IPS-11a (cell line): ENCODE results near the gene KDM3A.

ENCODE experiments used
- H3K4me3 ChIP-seq: one replicate; pipeline ENCODE4 v1.5.1; 2013; ENCODE audit warnings: low read depth, low read length, control low read depth

The KDM3A gene

DNA sequence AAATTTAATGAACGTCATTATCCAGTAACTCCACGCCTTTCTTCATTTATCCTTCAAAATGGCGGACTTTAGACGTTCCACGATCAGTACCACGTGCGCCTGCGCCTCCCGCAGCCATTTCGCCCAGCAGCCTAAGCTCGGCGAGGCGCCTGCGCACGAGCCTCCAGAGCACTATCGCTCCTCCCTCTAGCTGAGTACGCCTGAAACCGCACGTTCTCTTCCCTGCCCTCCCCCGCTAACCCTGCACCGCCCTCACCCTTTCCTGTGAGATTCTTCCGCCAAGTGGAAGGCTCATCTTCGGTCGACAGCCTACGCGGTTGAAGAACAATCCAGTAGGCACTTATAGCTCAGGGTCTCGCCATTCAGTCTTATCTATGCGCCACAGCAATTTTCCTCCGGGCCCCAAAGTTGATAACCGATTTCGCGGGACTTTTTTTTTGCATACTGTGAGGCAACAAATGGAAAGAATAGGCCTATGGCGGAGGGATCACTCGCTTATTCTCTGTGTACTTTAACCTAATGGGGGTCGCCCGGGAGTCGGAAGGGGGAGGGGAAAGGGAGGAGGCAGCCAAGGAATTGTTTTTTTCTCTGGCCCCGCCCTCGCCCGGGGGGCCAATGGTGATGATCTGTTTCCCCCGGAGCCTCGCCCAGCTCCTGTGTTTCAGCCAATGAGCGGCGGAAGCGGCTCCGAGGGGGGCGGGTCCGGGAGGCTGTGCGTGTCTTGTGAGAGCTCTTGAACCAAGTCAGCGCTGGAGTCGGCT, at the start of gene KDM3A:
Gene KDM3A, plus strand, starts transcription at position 741 of the 761 bp plus-strand sequence. CDS start 677 bp downstream, outside the sequence.
- H3K4me3 ChIP-seq, result peak within 1 kb of the TSS; percentile 85

GRCh38 chr2:86392873-86393518, 48.2 kb upstream of the KDM3A start:
- no peak overlapping the region for H3K4me3 ChIP-seq

DNA sequence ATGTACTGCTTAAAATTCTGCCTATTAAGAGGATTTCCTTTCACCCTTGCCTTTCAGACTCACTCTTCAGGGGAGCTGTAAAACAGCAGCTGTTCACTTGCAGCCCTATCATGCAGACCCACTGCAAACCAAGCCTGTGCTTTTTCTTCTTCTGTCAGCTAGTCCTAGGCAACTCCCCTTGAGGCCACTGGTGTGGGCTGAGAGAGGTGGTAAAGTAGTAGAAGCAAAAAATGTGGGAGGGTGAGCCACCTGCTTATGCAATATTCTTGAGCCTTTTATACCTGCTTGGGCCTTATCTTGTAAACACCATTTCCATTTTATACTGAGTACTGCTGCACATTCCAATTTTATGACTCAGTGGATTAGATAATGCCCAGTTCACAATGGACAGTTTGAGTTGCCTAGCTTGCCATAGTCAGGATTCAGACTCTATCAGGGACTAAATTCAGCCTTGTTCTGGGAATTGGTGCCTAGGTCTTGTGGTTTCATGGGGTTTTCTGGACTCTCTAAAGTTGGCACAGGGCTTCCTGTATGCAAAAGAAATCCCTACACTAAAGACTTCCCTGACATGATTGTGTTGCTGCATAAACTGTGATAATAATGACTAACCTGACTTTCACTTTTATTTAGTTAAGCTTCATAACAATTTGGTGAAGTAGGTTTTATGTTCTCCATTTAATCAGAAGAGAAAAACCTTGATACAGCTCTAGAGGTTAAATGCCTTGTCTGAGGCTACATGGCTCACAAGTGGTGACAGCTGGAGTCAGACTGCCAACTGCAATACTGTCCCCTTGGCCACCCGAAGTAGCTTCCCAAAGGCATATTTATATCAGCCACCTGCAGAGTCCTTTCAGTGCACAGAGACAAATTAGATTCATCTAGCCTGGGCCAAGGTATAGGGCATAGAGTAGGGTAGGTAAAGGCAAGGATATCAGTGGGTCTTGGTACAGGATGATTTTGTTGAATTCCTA, 47.4 kb upstream of the KDM3A start:
- no peak overlapping the region for H3K4me3 ChIP-seq

DNA sequence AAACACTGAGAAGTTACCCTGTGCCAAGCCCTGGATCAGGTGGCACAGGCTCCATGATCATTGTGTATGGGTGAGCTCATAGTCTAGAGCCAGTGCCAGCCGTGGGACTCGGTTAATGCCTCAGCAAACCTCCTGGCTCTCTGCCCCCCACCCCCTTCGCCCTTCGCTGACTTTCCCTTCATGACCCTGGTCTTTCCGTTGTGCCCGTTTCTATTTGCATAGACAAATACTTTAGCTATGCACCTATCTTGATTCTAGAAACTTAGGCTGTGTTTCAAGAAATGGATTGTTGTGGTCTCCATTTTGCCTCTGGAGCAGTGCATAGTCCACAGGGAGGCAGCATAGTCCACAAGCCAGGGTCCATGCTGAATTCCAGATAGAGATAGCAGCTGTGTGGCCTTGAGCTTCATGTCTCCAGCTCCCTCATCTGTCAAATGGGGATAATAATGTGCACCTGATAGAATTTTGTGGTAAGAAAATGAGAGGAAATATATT, 44.8 kb upstream of the KDM3A start:
- H3K4me3 ChIP-seq, result no peak overlapping the region

- H3K4me3 ChIP-seq, result no peak overlapping the region
Measured at GRCh38 chr2:86397986-86398385, 43.2 kb upstream of the KDM3A start.

DNA sequence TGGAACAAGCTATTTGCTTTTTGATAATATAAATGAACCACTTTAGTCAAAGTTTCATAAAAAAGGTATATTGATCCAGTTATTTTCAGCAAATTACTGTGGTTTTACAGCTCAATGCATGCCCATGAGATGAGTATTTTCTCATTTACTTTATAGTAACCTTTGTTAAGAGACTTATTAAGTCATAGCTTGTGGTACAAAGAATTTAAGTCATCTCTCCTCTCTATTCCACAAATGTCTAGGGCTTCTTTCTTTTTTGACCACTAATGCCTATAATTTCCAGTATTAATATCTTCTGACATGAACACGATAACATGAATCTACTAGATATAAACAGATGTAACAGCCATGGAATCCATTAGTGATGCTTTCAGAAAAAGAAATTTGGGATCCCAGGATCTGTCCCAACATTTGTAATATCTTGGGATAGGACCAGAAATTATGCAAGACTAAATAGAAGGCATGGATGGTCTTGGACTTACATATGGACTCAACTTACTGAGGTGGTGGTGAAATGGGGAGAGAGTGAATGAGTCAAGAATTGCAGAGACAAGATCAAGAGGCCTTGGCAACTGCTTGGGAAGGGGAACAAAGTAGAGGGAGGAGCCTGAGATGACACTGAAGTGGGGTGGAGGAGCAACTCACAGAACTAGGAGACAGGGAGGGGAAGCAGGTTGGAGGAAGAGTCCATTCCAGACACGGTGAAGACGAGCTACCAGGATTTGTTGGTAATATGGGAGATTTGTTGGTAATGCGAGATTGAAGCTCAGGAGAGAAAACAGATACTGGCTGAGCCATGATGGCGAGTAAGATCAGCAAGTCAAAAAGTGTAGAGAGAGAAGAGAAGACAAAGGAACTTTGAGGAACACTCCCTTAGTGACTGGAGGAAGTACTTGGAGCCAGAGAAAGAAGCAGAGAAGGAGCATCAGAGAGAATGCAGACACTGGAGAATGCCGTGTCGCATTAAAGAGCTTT, 42.4 kb upstream of the KDM3A start:
- H3K4me3 ChIP-seq, result no peak overlapping the region

DNA sequence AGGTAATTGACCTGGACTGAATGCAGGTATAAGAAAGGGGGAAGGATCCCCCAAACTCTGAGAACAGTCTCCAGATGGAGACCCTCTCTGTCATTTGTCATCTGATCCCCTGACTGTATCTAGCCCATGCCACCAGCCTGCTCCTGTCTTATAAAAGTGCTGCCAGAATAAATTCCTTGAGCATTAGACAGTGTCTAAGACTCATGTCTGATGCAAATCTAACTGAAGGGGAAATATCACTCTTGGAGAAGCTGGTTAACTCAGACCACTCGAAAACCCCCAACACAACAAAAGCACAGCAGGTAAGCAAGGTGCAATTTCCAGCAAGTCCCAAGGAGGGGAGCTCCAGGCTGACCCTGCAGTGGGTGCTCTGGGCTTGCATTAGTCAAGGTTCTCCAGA, 40.9 kb upstream of the KDM3A start:
- no peak overlapping the region for H3K4me3 ChIP-seq

DNA sequence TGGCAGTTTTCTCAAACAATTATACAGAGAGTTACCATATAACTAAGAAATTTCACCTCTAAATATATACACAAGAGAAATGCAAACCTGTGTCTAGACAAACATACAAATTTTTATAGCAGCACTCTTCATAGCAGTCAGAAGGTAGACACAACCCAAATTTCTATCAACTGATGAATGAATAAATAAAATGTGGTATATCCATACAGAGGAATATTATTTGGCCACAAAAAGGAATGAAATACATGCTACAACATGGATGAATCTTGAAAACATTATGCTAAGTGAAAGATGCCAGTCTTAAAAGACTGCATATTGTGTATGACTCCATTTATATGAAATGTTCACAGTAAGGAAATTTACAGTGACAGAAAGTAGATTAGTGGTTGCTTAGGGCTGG, 30.6 kb upstream of the KDM3A start:
- H3K4me3 ChIP-seq, result no peak overlapping the region

GRCh38 chr2:86411396-86411795, 29.8 kb upstream of the KDM3A start:
- no peak overlapping the region for H3K4me3 ChIP-seq

DNA sequence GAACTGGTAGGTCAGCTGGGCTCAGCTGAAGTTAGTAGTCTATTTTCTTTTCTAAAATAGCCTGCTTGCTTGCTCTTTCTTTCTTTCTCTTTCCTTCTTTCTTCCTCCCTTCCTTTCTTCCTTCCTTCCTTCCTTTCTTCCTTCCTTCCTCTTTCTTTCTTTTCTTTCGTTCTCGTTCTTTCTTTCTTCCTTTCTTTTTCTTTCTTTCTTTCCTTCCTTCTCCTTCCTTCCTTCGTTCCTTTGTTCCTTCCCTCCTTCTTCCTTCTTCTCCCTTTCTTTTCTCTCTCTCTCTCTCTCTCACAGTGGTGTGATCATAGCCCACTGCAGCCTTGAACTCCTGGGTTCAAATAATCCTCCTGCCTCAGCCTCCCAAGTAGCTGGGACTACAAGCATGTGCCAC, 29.2 kb upstream of the KDM3A start:
- H3K4me3 ChIP-seq, result no peak overlapping the region

GRCh38 chr2:86413296-86414094, 27.7 kb upstream of the KDM3A start:
- H3K4me3 ChIP-seq, result no peak overlapping the region

- no peak overlapping the region for H3K4me3 ChIP-seq
Measured at GRCh38 chr2:86414996-86415395, 26.2 kb upstream of the KDM3A start.

GRCh38 chr2:86416146-86416545, 25.0 kb upstream of the KDM3A start:
- no peak overlapping the region for H3K4me3 ChIP-seq

DNA sequence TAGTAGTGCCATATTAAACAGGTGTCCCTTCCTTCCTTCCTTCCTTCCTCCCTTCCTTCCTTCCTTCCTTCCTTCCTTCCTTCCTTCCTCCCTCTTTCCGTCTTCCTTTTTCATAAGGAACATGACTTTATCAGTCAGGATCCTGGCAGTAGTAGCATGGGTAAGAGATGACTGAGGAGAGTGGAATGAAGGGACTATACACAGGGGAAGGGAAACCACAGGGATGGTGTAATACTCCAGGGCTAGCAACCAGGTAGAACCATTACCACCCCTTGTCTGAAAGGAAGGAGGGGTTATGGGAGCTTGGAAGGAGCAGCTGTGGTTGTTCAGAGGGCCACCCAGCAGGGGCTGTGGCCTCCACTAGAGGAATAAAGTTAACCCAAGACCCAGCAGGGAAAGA, 23.2 kb upstream of the KDM3A start:
- H3K4me3 ChIP-seq, result no peak overlapping the region

- no peak overlapping the region for H3K4me3 ChIP-seq
Measured at GRCh38 chr2:86420913-86421312, 20.3 kb upstream of the KDM3A start.

GRCh38 chr2:86426271-86426670, 14.9 kb upstream of the KDM3A start:
- no peak overlapping the region for H3K4me3 ChIP-seq

DNA sequence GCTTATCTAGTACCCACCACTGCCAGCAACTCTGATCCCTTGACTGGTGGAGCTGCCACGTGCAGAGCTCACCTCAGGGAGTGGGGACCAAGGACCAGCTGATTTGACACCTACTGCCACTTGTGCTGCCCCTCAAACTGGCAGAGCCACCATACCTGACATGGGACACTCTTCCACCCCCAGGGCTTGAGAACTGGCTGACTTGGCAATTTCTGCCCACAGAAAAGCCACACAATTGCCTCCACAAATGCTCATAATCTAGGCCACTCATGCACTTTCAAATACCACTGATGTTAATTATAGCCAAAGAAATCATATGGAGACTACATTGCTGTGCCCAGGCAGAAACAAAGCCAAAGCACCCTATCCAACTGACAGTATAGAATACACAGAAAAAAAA, 11.8 kb upstream of the KDM3A start:
- no peak overlapping the region for H3K4me3 ChIP-seq

DNA sequence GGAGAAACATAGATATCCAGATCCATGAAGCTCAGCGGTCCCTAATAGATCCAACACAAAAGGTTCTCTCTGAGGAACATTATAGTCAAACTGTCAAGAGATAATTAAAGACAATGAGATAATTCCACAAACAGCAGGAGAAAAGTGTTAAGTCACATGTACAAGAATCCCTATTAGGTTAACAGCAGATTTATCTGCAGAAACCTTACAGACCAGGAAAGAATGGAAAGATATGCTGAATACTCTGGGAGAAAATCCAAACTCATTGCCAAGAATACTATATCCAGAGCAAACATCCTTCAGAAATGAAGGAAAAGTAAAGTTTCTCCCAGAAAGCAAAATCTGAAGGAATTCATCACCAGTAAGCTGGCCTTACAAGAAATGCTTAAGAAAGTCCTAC, 10.8 kb upstream of the KDM3A start:
- no peak overlapping the region for H3K4me3 ChIP-seq

DNA sequence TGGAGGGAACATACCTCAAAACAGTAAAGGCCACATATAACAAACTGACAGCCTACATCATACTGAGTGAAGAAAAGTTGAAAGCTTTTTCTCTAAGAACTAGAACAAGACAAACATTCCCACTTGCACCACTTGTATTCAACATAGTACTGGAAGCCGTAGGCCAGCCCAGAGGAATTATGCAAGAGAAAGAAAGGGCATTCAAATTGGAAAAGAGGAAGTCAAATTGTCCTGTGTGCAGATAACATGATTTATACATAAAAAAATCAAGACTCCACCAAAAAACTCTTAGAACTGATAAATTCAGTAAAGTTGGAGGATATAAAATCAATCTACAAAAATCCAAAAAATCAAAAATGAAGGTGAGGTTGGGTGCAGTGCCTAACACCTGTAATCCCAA, 8.0 kb upstream of the KDM3A start:
- no peak overlapping the region for H3K4me3 ChIP-seq
